ENCODE data around the gene EPS8L1.
"Not testable (repeated sequence)": the region's sequence is repeated elsewhere in the genome, so short reads cannot be mapped to it uniquely, and the experiment has no call there.

Gene EPS8L1

DNA sequence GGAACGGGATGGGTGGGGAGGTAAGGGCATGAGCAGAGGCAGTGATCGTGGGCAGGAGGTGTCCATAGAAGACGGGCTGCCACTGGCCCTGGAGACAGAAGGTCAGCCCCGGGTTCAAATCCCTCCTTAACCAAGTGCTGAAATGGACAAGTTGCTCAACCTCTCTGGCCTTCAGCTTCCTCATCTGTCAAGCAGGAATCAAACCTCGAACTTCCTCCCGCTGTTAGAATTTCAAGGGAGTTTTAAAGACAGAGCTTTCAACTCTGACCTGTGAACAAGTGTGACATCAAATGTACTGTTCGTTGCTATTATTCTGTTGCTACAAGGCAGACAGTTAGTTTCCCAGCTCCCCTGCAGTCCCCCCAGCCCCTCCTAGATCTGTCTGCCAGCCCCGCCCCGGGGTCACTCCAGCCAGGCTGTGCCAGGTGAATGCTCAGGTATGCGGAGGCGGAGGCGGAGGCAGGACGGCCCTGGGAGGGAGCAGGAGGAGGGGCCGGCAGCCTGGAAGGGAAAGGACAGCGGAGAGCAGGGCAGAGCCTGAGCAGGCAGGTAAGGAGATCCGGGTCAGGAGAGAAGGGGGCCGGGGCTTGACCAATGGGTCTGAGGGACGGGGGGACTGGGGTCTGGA is at the start of gene EPS8L1:
TSS of gene EPS8L1 (plus strand) at position 499 of the 628 bp plus-strand sequence. CDS start 576 bp downstream, outside the sequence.
- DNase-seq (ENCODE audit: low read depth in 2 of 2), result no peak

DNA sequence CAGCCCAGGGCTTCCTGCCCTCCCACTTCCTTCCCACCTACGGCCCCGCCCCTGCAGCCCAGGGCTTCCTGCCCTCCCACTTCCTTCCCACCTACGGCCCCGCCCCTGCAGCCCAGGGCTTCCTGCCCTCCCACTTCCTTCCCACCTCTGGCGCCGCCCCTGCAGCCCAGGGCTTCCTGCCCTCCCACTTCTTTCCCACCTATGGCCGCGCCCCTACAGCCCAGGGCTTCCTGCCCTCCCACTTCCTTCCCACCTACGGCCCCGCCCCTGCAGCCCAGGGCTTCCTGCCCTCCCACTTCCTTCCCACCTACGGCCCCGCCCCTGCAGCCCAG is 48.6 kb upstream of the EPS8L1 start:
- not testable (repeated sequence) for DNase-seq (ENCODE audit: low read depth in 2 of 2)

DNA sequence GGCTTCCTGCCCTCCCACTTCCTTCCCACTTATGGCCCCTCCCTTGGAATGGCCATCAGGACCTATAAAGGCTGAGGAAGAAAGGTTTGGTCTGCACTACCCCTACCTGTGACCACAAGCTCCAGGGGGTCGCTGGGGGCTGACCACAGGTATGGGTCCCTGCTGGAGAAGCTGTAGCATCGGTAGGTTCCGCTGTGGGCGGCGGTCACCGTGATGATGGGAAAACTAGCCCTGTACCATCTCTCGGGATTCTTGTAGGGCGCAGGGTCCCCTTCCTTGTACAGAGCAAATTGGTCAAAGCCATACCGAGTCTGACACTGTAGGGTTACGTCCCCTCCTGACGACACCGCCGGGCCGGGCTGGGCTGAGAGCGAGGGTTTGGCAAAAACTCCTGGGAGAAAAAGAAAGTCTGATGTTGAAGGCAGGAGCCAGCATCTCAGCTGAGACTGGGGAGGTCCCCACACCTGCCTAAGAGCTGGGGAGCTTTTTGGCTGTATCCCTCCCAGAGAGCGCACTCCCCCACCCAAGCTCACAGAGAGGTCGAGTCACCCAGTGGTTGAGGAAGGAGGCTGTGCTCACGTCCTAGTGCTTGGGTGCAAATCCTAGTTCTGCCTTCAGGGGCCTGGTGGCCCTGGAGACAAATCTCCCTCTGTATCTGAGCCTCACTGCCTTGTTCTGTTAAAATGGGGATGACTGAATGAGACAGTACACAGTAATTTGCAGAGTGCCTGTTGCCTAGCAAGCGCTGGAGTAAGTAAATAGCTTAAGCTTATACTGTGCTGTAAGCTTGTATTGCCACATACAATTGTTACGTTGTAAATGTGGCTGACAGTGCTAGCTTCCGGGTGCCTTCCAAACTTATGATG is 48.0 kb upstream of the EPS8L1 start:
- DNase-seq (ENCODE audit: low read depth in 2 of 2), result no peak

DNA sequence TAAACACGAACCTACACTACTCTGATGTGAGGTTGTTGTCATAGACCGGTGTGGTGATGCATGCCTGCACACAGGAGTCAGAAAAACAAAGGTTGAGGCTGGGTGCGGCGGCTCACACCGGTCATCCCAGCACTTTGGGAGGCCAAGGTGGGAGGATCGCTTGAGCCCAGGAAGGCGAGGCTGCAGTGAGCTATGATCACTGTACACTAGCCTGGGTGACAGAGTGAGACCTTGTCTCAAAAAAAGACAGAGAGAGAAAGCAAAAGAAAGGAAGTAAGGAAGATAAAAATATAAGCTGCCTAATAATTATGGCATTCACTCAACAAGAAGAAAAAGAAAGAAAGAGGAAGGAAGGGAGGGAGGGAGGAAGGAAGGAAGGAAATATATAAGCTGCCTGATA is 46.9 kb upstream of the EPS8L1 start:
- DNase-seq (ENCODE audit: low read depth in 2 of 2), result no peak

DNA sequence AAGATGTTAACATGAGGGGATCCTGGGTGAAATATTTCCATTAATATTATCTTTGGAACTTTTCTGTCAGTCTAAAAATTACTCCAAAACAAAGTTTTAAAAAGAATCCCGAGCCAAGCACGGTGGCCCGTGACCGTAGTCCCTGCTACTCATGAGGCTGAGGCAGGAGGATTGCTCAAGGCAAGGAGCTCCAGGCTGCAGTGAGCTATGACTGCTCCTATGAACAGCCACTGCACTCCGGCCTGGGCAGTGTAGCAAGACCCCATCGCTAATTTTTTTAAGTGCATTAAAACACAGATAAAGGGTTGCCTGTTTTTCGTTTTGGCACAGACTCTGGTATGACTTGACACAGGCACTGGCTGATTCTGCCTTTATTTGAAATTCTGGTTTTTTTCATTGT is 44.5 kb upstream of the EPS8L1 start:
- no peak for DNase-seq (ENCODE audit: low read depth in 2 of 2)

DNA sequence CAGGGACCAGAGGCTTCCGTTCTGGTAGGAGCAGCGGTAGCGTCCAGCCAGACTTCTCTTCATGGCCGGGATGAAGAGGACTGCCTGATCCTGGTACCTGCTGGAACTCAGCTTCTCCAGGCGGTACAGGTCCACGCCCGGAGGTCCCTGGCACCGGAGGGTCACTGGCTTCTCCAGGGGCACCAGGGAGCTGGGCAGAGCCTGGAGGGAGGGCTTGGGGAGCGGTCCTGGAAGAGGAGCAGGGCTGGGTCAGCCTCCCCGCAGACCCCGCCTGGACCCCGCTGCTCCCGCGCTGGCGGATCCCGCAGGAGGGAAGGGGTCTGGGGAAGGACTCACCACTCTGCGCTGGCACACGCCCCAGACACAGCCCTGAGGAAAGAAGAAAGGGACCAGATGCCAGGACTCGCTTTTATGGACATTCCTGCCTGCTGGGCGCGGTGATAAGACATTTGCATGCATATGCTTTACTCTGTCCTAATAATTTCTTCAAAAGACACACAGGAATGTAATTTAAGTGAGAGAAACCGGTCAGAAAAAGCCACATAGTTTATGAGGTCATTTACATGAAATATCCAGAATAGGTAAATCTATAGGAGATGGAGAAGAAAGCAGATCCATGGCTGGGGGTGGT is 43.4 kb upstream of the EPS8L1 start:
- no peak for DNase-seq (ENCODE audit: low read depth in 2 of 2)

DNA sequence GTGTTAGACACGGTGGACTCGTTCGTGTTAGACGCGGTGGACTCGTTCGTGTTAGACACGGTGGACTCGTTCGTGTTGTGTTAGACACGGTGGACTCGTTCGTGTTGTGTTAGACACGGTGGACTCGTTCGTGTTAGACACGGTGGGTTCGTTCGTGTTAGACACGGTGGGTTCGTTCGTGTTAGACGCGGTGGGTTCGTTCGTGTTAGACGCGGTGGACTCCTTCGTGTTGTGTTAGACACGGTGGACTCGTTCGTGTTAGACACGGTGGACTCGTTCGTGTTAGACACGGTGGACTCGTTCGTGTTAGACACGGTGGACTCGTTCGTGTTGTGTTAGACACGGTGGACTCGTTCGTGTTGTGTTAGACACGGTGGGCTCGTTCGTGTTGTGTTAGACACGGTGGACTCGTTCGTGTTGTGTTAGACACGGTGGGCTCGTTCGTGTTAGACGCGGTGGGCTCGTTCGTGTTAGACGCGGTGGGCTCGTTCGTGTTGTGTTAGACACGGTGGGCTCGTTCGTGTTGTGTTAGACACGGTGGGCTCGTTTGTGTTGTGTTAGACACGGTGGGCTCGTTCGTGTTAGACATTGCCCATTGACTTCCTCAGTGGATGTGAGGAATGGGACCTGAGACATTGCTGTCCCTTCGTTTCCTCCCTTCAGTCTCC is 42.6 kb upstream of the EPS8L1 start:
- not testable (repeated sequence) for DNase-seq (ENCODE audit: low read depth in 2 of 2)

DNA sequence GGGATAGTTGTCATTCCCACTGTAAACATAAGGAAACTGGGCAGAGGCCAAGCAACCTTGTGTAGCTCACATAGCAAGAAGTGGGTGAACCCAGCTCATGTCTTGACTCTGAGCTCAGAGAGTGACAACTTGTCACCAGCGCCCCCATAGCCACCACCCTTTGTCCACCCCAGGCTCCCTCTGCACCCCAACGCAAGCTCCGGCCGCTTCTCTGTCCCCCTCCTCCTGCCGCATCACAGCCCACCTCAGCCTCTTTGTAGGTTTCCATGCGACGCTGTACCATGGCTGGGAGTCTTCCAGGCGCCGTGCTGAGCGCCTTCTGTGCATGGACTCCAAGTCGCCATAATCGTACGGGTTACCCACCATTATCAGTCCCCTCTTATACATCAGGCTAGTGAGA is 40.9 kb upstream of the EPS8L1 start:
- DNase-seq (ENCODE audit: low read depth in 2 of 2), result no peak

DNA sequence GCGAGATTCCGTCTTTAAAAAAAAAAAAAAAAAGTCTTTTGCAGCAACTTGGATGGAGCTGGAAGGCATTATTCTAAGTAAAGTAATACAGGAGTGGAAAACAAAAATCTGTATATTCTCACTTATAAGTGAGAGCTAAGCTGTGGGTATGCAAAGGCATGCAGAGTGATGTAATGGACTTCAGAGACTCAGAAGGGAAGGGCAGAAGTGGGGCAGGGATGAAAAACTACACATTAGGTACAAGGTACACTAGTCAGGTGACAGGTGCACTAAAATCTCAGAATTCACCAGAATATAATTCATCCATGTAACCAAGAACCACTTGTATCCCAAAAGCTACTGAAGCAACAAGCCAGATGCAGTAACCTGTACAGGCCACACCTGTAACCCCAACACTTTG is 39.6 kb upstream of the EPS8L1 start:
- no peak for DNase-seq (ENCODE audit: low read depth in 2 of 2)

DNA sequence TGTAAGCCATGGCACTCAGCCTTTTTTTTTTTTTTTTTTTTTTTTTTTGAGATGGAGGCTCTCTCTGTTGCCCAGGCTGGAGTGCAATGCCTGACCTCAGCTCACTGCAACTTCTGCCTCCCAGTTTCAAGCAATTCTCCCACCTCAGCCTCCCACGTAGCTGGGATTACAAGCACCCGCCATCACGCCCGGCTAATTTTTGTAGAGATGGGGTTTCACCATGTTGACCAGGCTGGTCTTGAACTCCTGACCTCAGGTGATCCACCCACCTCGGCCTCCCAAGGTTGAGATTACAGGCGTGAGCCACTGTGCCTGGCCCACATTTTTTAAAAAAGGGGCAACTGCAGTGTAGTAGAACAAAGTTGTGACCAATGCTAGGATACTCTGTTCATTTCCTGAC is 38.1 kb upstream of the EPS8L1 start:
- not testable (repeated sequence) for DNase-seq (ENCODE audit: low read depth in 2 of 2)

DNA sequence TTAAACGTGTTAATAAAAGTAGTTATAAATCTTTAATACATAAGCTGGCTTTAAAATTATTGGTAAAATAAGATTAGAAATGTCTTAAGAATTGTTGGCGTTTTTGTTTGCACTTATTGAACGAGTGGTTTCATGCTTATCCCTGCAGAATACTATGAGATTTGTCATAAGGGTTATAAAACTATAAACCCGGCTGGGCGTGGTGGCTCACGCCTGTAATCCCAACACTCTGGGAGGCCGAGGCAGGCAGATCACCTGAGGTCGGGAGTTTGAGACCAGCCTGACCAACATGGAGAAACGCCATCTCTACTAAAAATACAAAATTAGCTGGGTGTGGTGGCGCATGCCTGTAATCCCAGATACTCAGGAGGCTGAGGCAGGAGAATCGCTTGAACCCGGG is 35.0 kb upstream of the EPS8L1 start:
- not testable (repeated sequence) for DNase-seq (ENCODE audit: low read depth in 2 of 2)

DNA sequence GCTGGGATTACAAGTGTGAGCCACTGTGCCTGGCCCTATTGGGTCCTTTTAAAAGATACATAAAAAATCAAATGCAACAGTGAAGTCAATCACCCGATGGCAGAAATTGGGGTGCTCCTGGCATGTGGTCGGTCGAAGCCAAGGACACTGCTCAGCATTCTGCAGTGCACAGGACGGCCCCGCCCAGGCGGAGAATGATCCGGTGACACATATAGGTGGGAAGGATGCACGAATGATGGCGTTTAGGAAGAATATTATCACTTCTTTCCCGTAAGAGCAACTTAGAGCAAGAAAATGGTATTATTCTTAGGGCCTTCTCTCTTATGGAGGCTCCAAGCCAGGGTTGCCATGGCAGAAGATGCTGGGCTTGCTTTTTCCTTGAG is 34.4 kb upstream of the EPS8L1 start:
- DNase-seq (ENCODE audit: low read depth in 2 of 2), result no peak

DNA sequence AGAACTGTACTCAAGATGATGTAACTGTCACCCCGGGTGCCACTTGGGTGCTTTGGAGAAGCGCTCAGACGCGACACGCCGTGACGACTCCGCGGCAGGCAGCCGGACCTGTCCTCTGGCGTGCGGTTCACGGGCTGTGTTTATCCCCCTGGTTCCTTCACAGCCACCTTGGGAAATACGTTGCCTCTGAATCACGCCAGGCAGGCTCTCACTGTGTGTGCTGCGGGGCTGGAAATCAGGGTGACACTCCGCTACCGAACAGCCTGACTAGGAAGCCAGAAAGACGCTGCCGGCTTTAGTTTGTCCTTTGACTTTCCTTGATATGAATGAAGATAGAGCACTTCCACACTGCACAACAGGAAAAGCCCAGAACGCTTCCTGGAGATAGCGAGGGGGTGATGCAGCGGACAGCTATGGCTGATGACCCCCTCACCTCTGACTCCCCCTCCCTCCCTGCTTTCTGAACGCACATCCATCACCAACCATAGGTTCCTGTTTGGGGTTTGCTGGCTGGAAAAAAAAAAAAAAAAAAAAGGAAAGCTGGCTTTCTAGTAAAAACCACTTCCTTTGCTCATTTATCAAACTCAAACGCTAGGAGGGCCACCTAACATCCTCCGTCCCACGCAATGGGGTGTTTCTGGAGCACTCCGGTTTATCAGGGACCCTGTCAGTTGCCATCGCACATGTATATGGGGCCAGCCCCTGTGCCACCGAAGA is 33.9 kb upstream of the EPS8L1 start:
- peak in 1 of 2 experiments; percentile 15 for DNase-seq (ENCODE audit: low read depth in 2 of 2)

DNA sequence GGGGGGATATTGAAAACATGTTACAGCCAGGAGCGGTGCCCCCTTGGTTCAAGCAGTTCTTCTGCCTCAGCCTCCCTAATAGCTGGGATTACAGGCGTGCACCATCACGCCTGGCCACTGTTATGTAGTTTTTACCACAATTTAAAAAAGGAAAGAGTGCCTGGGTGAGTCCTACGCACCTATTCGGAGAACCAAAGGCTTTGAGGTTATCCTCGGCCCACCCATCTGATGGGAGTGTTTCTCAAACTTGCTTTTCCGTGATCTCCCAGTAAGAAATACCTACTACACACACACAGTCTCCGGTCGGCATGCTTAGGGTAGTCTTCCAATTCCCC is 33.4 kb upstream of the EPS8L1 start:
- DNase-seq (ENCODE audit: low read depth in 2 of 2), result no peak

DNA sequence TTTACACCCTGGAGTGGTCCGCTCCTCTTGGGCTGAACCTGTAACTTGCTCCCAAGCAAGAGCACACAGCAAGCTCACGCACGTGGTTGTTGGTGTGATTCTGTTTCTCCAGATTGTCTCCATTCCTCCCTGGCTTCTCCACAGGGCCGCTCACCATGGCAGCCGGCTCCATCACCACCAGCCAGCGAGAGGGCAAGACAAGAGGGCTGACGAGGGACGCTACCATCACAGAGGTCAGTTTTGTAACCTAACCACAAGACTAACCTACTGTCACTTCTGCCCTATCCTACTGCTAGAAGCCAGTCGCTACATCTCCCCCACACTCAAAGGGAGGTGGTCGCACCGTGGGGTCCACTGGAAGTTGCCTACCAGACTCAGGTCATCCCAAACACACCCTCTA is 33.0 kb upstream of the EPS8L1 start:
- DNase-seq (ENCODE audit: low read depth in 2 of 2), result no peak

DNA sequence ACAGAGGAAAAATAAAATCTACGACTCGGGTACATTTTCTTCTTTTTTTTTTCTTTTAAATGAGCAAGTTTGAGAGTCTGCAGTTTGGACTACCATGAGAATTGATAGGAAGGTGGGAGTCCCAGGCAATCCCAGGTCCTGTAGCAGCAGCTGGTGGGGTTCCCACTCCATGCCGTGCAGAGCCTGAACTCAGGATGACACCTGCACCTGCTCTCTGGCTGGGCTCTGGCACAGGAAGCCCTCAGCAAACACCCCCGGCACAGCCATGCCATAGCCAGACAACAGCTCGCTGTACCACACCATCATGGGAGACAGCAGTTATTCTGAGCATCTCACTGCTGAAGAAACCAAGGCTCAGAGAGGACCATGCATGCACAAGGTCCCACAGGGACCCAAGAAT is 31.4 kb upstream of the EPS8L1 start:
- DNase-seq (ENCODE audit: low read depth in 2 of 2), result no peak

DNA sequence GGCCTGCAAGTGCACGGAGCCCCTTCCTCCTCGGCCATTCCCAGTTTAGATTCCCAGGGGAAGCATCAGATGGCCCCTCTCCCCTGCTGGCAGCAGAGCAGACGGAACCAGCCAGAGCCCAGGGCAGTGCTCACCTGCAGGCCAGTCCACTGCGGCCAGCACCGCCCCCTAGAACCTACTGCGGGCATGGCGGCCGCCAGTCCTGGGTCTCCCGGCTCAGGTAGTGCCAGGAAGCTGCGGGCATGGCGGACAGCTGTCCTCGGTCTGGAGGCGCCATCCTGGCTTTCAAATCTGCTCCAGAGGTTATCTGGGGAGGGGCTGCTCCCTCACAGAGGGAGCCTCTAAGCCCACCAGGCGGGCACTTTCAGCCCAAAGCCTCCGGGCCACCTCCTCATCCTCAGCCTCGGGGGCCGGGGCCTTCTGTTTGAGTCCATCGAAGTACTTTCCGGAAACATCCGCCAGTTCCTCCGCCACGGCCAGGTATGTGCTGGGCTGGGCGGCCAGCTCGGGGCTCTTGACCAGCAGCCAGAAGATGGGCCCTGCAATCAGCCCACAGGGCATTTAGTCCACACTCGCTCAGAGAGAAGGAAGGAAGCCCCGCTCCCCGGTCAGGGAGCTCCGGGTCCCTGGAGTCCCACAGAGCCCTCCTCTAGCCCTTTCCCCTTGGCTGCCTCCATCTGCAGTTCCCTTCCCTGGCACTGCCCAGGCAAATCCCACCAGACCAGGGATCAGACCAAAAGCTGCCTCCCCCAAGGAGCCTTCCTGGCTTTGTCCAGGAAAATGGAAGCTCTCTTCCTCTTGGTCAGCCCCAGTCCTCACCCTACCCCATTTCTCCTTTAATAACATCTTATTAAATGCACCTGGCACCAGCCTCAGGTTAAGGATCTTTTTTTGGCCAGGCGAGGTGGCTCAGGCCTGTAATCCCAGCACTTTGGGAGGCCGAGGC is 30.6 kb upstream of the EPS8L1 start:
- DNase-seq (ENCODE audit: low read depth in 2 of 2), result no peak

DNA sequence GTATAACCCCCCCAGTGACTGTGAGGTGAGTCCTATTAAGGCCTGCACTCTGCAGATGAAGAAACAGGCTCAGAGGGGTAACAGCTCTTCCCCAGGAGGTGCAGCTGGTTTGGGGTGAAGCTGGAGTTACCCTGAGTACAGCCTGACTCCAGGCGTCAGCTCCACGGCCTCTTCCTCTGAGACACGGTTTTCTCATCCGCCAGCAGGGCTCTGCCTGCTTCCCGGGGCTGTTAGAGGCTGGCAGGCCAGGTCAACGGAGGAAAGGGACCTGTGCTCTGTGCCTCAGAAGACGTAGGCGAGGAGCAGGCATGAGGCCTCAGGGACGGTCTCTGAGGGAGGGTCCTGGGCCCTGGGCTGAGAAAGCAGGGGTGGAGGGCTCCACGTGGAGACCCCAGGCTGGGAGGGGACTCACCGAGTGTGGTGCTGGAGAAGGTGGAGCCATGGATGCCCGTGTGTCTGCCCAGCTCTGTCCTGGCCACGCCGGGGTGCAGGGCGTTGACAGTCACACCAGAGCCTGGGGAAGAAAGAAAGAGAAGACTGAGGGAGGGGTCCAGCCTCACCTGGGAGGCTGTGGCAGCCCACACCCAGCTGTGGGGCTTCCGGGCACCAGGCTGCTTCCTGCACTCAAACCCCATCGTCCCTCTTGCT is 28.6 kb upstream of the EPS8L1 start:
- DNase-seq (ENCODE audit: low read depth in 2 of 2), result no peak

DNA sequence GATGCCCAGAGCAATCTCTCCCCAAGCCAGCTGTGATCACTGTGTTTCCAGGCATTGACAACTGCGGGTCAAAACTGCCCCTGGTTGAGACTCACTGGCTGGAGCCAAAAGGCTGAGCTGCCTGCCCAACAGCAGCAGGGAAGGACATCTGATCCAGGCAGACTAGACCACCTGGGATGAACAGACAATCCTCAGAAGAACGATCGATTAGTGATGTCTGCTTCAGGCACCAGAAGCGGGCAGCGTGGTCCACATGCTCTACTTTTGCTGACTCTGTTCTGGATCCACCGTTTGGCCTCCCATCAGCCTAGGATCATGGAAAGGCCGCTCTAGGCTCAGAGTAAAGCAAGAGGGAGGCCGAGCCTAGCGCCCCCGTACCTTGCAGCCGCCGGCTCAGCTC is 27.7 kb upstream of the EPS8L1 start:
- no peak for DNase-seq (ENCODE audit: low read depth in 2 of 2)

DNA sequence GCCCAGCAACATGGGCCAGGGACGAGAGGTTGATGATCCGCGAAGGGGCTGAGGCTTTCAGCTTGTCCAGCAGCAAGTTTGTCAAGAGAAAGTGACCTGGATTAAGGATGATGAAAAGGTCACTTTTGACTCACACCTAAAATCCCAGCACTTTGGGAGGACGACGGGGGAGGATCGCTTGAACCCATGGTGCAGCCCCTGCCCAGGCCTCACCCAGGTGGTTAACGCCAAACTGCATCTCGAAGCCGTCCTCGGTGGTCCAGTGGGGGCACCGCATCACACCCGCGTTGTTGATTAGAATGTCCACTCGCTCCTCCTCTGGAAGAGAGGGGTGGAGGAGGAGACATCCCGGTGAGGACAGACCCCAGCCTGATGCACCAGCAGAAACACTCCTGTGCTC is 27.2 kb upstream of the EPS8L1 start:
- no peak for DNase-seq (ENCODE audit: low read depth in 2 of 2)
